GM18951 (cell line): Measurements from ENCODE around the gene HTT.

ENCODE experiments used
- POLR2A ChIP-seq: IDR thresholded peaks from 4 replicates; pipeline ENCODE4 v1.6.1; 2011; ENCODE audit warnings: mild to moderate bottlenecking; ENCODE audit not compliant: insufficient read length, insufficient read depth; ENCODE audit errors: extremely low read depth
- in situ Hi-C: fragments of 300-500 bp; cut with MboI; formaldehyde crosslinking; loops from one replicate; pipeline ENCODE4 v1.12.0; 2022; ENCODE audit warnings: low sequenced_read_pairs, mixed read lengths, inconsistent platforms; ENCODE audit not compliant: unreplicated experiment

Gene HTT

DNA sequence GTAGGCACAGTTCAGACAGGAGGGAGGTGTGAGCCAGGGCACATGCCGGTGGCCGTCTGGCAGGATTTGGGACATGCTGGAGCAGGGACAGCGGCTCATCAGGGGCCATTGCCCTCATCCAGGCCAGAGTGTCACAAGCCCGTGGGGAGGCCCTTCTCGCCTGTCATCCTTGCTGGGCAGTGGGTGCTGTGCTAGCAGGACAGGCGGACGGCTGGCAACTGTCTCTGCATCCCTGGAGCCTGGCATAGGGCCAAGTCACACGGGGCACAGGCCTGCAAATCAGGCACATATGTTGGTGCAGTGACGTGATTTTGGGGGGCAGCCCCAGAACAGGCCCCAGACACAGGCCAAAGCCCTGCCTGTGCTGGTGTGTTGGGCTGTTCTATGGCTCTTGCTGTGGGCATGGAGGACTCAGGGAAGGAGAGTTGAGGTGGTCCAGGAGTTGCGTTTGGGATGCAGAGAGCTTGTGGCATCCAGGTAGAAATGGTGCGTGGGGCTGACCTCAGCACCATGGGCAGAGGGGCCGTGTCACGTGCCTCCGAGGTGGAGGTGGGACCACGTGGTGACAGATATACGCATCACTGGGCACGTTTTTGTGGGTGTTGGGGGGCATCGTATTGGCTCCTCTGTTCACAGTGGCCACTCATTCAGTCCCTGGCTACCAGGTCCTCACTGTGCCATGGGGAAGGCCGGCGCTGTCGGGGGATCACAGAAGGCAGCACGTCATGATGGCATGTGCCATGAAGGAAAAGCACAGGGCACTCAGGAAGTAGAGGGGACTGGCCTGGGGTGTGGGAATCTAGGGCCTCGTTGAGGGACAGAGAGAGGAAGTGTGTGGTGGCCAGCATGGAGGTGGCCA, 159.9 kb downstream of the HTT start:
- no peak for TF ChIP-seq POLR2A
- in situ Hi-C loops = no loop called here

DNA sequence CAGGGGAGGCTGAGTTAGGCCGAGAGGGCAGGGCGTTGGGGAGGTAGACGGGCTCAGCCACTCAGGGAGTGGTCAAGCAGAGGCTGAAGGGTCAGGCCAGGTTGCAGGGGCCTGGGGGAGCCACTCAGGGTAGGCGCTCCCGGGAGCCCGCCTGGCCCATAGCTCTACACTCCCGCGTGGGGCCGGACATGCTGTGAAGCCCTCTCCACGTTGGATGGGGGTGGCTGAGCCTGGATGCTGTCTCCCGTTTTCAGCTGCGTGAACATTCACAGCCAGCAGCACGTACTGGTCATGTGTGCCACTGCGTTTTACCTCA, 160.5 kb downstream of the HTT start:
- in situ Hi-C loops = no loop called here
- no peak for TF ChIP-seq POLR2A

DNA sequence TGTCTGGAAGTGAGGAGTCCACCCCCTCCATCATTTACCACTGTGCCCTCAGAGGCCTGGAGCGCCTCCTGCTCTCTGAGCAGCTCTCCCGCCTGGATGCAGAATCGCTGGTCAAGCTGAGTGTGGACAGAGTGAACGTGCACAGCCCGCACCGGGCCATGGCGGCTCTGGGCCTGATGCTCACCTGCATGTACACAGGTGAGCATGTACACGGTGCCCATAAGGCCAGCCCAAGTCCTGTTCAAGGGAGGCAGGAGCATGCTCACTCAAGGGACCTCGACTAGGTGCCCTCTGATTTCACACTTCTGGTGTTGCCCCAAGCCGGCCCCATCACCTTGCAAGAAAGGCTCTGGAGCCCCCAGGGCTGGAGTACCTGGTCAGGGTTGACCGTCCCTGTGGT, 161.1 kb downstream of the HTT start:
- no peak for TF ChIP-seq POLR2A
- in situ Hi-C loops = no loop called here

DNA sequence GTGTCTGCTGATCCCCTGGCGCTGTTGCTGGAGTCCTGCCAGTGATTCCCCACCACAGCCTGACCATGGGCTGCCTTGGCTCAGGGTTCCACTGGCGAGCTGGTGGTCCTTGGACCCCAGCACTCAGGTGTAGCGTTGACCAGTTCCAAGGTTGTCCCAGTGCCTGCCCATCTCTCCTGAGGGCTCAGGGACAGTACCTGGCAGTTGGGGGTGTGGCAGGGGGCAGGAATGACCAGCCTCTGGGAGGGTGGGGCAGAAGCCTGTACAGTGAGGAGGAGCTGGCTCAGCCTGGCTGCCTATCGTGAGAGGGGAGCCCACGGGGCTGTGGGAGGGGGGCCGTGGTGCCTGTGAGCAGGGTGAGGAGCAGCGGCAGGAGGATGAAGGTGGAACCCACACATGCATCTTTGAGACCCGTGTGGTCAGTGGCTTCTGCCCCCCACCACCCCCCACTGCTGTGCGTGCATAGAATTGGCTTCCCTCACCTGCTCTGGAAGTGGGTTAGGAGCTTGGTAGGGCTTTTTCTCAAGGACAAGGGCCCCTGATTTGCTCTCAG, 161.9 kb downstream of the HTT start:
- in situ Hi-C loops = no loop called here
- TF ChIP-seq POLR2A = no peak

DNA sequence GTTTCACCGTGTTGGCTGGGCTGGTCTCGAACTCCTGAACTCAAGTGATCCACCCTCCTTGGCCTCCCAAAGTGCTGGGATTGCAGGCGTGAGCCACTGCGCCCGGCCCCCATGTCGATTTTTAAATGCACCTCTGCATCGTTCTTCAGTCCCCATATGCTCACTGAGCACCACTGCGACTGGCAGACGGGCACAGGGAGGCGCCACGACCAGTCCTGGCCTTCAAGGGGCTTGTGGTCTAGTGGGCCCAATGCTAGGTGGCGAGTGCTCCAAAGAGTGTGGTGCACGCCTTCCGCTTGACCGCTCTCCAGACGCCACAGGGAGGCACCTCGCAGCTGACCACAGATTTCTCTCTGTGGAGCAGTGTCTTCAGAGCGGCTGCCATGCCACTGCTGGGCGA, 162.8 kb downstream of the HTT start:
- in situ Hi-C loops = no loop called here
- TF ChIP-seq POLR2A = no peak

DNA sequence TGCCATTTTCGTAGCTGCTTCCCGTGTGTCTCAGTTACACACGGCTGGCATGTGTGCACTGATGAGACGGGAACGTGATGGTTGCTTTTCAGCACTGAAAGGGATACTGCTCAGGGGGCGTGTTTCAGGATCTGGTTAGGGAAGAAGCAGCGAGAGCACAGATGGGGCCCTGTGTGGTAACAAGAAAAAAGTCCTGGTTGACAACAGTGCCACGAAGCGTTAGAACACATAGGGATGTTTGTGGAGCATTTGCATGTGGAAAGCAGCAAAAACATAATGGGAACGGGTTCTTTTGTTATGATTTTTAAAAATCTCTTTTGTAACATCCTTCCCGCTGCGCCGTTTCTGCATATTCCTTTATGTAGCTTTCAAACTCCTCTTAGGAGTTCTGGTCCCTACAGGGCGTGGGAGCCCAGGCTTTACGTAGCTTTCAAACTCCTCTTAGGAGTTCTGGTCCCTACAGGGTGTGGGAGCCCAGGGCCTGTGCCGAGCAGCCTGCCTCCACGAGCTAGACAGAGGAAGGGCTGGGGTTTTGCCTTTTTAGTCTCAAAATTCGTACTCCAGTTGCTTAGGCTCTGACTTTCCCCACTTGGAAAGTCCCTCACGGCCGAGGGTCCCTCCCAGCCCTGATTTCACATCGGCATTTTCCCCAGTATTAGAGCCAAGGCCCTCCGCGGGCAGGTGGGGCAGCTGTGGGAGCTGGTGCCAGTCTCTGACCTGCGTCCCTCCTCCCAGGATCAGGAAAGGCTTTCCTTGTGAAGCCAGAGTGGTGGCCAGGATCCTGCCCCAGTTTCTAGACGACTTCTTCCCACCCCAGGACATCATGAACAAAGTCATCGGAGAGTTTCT, 163.5 kb downstream of the HTT start:
- in situ Hi-C loops = no loop called here
- TF ChIP-seq POLR2A = no peak

DNA sequence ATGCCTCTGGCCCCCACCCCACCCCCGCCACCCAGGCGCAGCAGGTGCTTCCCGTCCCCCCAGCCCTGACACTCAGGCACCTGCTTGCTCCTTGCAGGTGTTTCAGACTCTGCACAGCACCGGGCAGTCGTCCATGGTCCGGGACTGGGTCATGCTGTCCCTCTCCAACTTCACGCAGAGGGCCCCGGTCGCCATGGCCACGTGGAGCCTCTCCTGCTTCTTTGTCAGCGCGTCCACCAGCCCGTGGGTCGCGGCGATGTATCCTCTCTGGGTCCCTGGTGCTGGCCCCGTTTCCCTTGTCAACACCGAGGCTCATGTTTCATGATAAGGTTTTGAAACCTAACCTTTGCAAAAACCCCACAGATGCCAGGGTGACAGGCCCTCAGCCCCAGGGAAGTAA, 164.2 kb downstream of the HTT start:
- no peak for TF ChIP-seq POLR2A
- in situ Hi-C loops = no loop called here

DNA sequence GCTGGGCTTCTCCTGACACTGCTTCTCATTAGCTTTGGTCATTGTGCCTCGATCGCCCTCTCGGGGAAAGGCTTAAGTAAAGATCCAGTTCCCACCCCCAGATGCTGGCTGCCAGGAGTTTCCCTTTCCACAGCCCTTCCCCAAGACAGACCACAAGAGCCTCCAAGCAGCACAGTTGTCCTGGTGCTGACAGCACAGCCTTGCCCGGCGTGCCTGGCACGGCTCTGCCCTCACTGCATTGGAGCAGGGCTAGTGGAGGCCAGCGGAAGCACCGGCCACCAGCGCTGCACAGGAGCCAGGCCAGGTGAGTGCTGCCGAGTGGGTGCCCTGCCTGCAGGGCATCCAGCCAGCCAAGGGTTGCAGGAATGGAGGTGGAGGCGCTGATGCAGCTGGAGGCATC, 164.8 kb downstream of the HTT start:
- in situ Hi-C loops = no loop called here

DNA sequence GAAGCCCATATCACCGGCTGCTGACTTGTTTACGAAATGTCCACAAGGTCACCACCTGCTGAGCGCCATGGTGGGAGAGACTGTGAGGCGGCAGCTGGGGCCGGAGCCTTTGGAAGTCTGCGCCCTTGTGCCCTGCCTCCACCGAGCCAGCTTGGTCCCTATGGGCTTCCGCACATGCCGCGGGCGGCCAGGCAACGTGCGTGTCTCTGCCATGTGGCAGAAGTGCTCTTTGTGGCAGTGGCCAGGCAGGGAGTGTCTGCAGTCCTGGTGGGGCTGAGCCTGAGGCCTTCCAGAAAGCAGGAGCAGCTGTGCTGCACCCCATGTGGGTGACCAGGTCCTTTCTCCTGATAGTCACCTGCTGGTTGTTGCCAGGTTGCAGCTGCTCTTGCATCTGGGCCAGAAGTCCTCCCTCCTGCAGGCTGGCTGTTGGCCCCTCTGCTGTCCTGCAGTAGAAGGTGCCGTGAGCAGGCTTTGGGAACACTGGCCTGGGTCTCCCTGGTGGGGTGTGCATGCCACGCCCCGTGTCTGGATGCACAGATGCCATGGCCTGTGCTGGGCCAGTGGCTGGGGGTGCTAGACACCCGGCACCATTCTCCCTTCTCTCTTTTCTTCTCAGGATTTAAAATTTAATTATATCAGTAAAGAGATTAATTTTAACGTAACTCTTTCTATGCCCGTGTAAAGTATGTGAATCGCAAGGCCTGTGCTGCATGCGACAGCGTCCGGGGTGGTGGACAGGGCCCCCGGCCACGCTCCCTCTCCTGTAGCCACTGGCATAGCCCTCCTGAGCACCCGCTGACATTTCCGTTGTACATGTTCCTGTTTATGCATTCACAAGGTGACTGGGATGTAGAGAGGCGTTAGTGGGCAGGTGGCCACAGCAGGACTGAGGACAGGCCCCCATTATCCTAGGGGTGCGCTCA, 165.8 kb downstream of the HTT start:
- TF ChIP-seq POLR2A = no peak
- in situ Hi-C loops = no loop called here

More for the DNA sequence above, 164.8 kb downstream of the HTT start:
- TF ChIP-seq POLR2A = no peak

DNA sequence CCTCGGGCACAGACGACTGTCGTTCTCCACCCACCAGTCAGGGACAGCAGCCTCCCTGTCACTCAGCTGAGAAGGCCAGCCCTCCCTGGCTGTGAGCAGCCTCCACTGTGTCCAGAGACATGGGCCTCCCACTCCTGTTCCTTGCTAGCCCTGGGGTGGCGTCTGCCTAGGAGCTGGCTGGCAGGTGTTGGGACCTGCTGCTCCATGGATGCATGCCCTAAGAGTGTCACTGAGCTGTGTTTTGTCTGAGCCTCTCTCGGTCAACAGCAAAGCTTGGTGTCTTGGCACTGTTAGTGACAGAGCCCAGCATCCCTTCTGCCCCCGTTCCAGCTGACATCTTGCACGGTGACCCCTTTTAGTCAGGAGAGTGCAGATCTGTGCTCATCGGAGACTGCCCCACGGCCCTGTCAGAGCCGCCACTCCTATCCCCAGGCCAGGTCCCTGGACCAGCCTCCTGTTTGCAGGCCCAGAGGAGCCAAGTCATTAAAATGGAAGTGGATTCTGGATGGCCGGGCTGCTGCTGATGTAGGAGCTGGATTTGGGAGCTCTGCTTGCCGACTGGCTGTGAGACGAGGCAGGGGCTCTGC, 166.5 kb downstream of the HTT start:
- in situ Hi-C loops = no loop called here
- no peak for TF ChIP-seq POLR2A

DNA sequence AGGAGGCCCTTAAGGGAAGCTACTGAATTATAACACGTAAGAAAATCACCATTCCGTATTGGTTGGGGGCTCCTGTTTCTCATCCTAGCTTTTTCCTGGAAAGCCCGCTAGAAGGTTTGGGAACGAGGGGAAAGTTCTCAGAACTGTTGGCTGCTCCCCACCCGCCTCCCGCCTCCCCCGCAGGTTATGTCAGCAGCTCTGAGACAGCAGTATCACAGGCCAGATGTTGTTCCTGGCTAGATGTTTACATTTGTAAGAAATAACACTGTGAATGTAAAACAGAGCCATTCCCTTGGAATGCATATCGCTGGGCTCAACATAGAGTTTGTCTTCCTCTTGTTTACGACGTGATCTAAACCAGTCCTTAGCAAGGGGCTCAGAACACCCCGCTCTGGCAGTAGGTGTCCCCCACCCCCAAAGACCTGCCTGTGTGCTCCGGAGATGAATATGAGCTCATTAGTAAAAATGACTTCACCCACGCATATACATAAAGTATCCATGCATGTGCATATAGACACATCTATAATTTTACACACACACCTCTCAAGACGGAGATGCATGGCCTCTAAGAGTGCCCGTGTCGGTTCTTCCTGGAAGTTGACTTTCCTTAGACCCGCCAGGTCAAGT, 167.5 kb downstream of the HTT start:
- TF ChIP-seq POLR2A = no peak
- in situ Hi-C loops = no loop called here
